ENCODE results near the gene SH3GL2. TPM values are rescaled to one million over a fixed set of nuclear protein-coding genes. Genes with fewer than 3 reads are reported as not detected.
A peak's percentile ranks its signal among the peaks of the same experiment; 100 is the strongest.

The SH3GL2 gene
- total RNA-seq (2021; ENCODE audit: unreplicated experiment) (not detected), Bru-seq, nascent RNA (percentile 2 among the genes with signal in this experiment), BruChase-seq, experiment 1, labeled RNA remaining after a 2-hour chase (not detected), BruChase-seq, experiment 2, labeled RNA remaining after a 6-hour chase (percentile 0 among the genes with signal in this experiment)
- not detected for polyA plus RNA-seq (2012; ENCODE audit: insufficient read length)
- long read RNA-seq: 0 reads

GRCh38 chr9:17578911-17579793 lies at the start of gene SH3GL2:
TSS of gene SH3GL2 (plus strand) at chr9:17579066.
- Histone ChIP-seq H3K9me3 (ENCODE audit: control insufficient read depth, insufficient read depth, low read depth, low read length) (no peaks in the 10 kb centered on the region), H3K4me3 (ENCODE audit: low read depth in 2 of 2, low read length in 2 of 2) (peak within 1 kb of the TSS in 1 of 2 experiments; percentile 8; a peak in 1 of 4 replicates), H3K36me3 (ENCODE audit: control insufficient read depth, insufficient read depth, low read length) (no peaks in the 10 kb centered on the region), H3K27ac (ENCODE audit: low read length) (no peak within 1 kb of the TSS), H3K27me3 (ENCODE audit: control insufficient read depth, insufficient read depth, low read length) (no peaks in the 10 kb centered on the region), H3K4me1 (ENCODE audit: control insufficient read depth, insufficient read depth, low read length) (no peaks in the 10 kb centered on the region)
- DNase-seq (ENCODE audit: low read depth, low spot score): no peak
- CTCF ChIA-PET: no interaction called here
- in situ Hi-C loops (cut with HindIII; ENCODE audit: low pct_unique_long_range_greater_than_20kb, low sequenced_read_pairs) (no loop called here), intact Hi-C loops (cut with micrococcal nuclease; ENCODE audit: unreplicated experiment) (no loop called here)
- POLR2A ChIA-PET: no interaction called here
- no peak for TF ChIP-seq SIN3A (IDR thresholded peaks at IDR 0.05; ENCODE audit: borderline replicate concordance, insufficient read depth, low read depth, low read length)
- no peak for TF ChIP-seq CTCF (IDR thresholded peaks at IDR 0.05)
- TF ChIP-seq REST (IDR thresholded peaks at IDR 0.05; ENCODE audit: insufficient read depth in 1 of 2, low read depth in 2 of 2, low read length in 1 of 2): no peak
- no peak for TF ChIP-seq POLR2AphosphoS5 (IDR thresholded peaks at IDR 0.05; ENCODE audit: low read depth, low read length)
- TF ChIP-seq TCF7L2 (IDR thresholded peaks at IDR 0.05; ENCODE audit: low read depth, low read length): no peak
- no TSS peak for BruUV-seq (replicated peaks)
- ATAC-seq: no peak

GRCh38 chr9:17531642-17532254 lies 47.1 kb upstream of the SH3GL2 start:
- in situ Hi-C loops (cut with HindIII; ENCODE audit: low pct_unique_long_range_greater_than_20kb, low sequenced_read_pairs): no loop called here

More at GRCh38 chr9:17531642-17532254, 47.1 kb upstream of the SH3GL2 start:
- H3K27ac ChIP-seq (ENCODE audit: low read length): no peak overlapping the region
- no peak overlapping the region for H3K4me3 ChIP-seq (ENCODE audit: low read depth in 2 of 2, low read length in 2 of 2)
- H3K9me3 ChIP-seq (ENCODE audit: control insufficient read depth, insufficient read depth, low read depth, low read length): no peaks in the 10 kb centered on the region
- no peaks in the 10 kb centered on the region for H3K36me3 ChIP-seq (ENCODE audit: control insufficient read depth, insufficient read depth, low read length)
- ChIA-PET POLR2A (no interaction called here), CTCF (no interaction called here)
- ATAC-seq (no peak), DNase-seq (ENCODE audit: low read depth, low spot score) (peak; percentile 7)
- H3K27me3 ChIP-seq (ENCODE audit: control insufficient read depth, insufficient read depth, low read length): no peaks in the 10 kb centered on the region; the same call in 1 of the 2 replicates
- intact Hi-C loops (cut with micrococcal nuclease; ENCODE audit: unreplicated experiment): loop anchor here (5.0 kb wide), 1 partner anchor 271 kb away; no protein-coding TSS in a partner anchor
- no TSS peak for BruUV-seq (replicated peaks)
- TF ChIP-seq REST (IDR thresholded peaks at IDR 0.05; ENCODE audit: insufficient read depth in 1 of 2, low read depth in 2 of 2, low read length in 1 of 2) (no peak), CTCF (IDR thresholded peaks at IDR 0.05) (peak; percentile 56), POLR2AphosphoS5 (IDR thresholded peaks at IDR 0.05; ENCODE audit: low read depth, low read length) (no peak), SIN3A (IDR thresholded peaks at IDR 0.05; ENCODE audit: borderline replicate concordance, insufficient read depth, low read depth, low read length) (no peak), TCF7L2 (IDR thresholded peaks at IDR 0.05; ENCODE audit: low read depth, low read length) (no peak)
- H3K4me1 ChIP-seq (ENCODE audit: control insufficient read depth, insufficient read depth, low read length): no peaks in the 10 kb centered on the region

Measured in Panc1 (cell line).